Activated T-cell treated with anti-CD3 and anti-CD28 coated beads for 24 hours (primary cell): ENCODE data around the gene EXTL1.

Source experiments
- DNase-seq: peaks from one replicate; pipeline ENCODE4 v3.0.0-alpha.2; 2020; ENCODE audit warnings: low read depth

EXTL1 gene

DNA sequence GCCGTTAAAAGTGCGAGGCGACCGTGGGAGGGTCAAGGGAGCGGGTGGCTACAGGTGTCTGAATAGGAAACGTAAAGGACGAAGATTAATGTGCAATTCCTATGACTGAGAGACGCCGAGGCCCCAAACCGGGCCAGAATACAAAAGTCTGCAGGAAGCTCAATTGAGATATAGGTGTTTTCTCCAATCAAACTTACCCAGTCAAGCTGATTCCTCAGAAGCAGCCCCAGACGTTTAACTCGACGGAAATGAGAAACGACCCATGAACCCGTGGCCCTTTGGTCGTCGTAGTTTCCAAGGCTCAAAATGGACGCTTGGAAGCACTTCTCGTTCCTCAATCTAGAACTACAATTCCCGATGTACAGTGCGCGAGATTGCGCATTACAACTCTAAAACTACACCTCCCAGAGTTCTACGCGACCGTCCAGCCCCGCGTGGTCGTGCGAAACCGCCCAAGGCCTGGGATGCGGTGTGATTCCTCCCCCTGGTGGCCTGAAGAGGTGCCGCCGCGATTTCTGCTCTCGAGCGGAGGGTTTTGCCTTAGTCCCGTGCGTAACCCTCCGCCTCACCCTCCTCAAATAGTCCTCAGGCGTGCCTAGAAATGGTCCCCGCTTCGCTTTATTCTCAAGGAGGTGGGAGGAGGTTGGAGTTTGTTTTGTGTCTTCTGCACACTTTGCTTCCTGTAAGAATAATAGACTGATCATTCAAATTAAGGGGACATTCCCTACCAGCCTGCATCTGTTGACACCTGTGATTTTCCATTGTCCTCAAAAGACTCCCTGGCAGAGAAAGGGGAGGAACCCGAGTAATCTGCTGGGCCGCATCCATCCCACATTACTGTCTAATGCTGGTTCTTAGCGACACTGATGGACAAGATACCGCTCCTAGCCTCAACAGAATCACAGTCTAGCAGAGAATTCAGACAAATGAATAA, 23.5 kb upstream of the EXTL1 start, which contains the start of gene PAFAH2:
Gene PAFAH2 (minus strand): TSS at position 236 of the 934 bp plus-strand sequence. CDS start 7,247 bp downstream, outside the sequence.
- DNase-seq, result peak; percentile 95

DNA sequence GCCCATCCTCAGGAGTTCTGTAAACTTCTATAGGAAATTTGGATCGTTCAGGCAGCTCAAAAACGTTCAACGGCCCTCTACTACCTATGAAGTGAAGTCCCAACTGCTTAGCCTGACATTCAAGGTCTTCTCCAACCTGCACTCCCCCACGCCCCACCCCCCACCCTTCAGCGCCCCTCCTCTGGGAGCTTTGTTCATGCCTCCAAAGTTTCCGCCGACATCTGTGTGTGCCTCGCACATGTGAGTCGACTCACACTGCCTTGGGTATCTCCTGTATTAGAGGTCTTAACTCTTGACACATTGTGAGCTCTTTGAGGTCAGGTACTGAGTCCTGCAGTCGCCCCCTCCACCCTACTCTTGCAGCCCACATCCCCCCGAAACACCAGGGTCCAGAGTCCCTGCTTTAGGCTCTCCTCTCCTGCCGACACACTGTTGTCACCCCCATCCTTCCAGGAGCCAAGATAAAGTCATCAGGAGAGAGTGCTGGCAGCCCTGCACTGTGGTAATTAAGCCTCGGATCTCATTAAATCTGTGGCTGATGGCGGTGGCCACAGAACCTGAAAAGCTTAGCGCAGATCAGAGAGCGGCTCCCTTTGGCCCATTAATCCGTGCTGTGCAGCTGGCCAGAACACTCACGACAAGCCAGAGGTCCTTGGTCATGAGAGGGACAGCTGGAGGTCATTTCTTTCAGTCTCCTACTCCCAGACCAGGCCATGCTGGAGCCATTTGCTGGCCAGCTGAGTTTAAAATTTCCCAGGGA, 22.4 kb upstream of the EXTL1 start:
- no peak for DNase-seq

DNA sequence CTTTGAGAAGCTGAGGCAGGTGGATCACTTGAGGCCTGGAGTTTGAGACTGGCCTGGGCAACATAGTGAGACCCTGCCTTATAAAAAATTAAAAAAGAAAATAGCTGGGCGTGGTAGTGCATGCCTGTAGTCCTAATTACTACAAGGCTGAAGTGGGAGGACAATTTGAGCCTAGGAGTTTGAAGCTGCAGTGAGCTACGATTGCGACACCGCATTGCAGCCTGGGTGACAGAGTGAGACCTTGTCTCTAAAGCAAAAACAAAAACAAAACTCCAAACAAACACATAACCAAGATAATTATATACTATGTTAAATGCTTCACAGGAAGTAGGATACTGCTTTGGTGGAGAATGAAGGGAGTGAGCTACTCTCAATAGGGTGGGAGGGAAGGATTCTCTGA, 18.3 kb upstream of the EXTL1 start:
- no peak for DNase-seq

- DNase-seq, result no peak
Observed at GRCh38 chr1:26003756-26004155, 17.8 kb upstream of the EXTL1 start.

DNA sequence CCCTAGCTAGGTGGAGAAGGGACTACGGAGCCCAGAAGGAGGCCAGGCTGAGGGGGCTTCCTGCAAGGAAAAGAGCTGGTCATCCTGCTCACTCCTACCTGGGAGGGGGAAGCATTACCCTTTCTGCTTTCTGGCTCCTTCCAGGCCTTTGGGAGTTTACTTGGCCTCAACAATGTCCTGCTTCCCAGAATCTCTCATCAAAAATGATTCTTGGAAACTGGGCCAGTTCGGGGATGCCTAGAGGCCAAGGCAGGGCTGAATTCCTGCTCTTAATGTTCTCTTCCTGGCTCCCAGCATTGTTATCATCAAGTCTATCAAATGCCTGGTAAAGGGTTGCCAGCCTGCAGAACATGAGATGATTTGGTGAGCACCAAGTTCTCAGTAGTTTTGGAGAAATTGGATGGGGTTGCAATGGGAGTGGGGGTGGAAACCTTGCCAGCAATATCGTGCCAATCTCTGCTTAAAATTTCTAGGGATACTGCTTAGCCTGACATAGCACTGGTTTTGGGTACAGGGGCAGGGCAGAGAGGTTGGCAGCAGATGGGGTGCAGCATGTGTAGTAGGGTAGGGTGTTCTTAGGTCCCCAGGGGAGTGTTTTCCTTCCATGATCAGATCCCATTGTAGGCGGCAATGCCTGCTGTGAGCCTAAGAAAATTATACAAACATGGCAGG, 16.0 kb upstream of the EXTL1 start:
- DNase-seq, result no peak

DNA sequence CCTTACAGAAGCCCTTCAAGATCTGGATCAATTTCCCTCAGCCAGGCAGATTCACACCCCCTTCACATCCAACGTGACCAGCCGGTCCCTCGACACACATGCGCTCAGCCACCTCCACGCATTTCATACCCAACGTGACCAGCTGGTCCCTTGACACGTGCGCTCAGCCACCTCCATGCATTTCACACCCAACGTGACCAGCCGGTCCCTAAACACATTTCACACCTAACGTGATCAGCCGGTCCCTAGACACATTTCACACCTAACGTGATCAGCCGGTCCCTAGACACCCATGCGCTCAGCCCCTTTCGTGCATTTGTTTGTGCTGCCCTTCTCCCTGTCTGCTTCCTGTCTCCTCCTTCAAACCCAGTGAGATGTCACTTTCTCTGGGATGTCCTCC, 14.9 kb upstream of the EXTL1 start:
- DNase-seq, result no peak

DNA sequence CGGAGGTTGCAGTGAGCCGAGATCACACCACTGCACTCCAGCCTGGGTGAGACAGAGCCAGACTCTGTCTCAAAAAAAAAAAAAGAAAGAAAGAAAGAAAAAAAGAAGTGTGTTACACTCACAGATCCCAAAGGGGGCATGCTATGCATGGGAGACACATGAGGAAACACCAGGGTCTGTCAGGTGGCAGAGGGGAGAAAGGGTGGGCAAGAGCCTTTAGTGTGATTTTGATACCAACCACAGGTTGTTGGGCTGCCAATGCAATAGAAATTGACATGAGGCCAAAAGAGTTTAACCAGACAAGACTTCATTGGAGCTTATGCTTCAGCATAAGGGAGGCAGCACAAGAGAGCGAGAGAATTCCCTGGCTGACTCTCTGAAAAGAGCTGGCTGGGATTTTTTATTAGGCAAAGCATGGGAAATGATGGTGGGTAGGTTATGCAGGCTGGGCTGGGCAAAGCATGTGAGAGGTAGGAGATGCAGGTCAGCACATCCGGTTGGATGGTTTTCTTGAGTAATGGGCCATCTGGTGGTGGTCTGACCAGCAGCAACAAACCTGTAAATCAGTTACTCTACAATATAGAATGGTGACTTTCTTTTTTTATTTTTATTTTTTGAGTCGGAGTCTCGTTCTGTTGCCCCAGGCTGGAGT, 11.7 kb upstream of the EXTL1 start:
- DNase-seq, result no peak

GRCh38 chr1:26010825-26011224, 10.8 kb upstream of the EXTL1 start:
- DNase-seq, result no peak

DNA sequence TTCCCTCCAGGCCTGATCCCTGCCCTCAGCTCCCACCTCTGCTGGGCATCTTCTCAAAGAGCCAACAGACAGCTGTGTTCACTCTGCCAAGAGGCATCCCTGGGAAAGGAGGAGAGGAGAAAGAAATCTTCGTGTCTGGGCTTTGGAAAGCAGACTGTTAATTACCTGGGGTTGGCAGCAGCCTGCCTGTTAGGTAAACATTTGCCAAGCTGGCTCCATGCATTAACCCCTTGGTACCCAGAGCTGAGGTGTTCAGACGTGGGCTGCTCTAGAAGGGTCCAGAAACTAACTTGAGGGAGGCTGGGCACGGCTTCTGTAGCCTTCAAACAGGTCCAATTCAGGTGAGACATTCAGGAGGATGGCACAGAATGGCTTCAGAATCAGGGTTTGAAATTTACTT, 8.7 kb upstream of the EXTL1 start:
- DNase-seq, result no peak

DNA sequence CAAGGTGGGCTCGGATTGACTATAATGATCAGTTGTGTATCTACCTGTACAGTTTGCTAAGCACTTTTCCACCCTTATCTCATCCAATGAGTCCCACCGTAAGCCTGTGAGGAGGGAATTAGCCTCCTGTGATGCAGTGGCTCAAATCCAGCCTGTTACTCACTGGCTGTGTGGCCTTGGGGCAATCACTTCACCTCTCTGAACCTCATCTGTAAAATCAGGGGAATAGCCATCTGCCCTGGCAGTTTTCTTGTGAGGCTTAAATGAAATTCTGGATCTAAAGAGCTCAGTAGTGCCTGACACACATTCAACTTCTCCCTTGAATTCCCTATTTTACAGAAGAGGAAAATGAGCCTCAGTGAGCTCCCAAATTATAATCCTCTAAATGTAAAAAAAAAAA, 7.4 kb upstream of the EXTL1 start:
- DNase-seq, result no peak

GRCh38 chr1:26015358-26015757, 6.2 kb upstream of the EXTL1 start:
- no peak for DNase-seq

GRCh38 chr1:26016258-26016952, 5.2 kb upstream of the EXTL1 start:
- DNase-seq, result no peak

DNA sequence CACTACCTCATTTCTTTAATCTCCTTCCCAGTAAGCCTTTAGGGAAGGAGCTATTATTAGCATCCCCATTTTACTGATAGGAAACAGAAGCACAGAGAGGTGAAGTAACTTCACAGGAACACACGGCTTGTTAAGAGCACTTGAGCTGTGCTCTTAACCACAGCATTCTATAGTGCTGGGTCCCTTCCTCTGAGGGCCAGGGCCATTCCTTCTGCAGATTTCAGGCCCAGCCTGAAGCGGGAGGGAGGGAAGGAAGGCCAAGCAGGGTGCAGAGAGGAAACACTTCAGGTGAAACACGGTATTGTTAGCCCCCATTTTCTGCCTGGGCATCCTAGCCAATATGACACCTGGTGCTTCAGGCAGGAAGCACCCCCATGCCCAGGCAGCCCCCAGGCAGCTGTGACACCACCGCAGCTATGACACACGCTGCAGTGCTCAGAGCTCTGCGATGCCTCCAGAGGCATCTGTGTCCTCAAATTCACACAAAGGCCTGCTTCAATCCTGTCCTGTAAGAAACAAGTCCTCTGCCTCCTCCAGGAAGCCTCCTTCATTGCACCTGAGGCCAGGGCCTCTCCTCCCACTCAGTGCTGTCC, 4.5 kb upstream of the EXTL1 start:
- DNase-seq, result no peak

- DNase-seq, result no peak
Observed at GRCh38 chr1:26017606-26018005, 4.0 kb upstream of the EXTL1 start.

- no peak for DNase-seq
Observed at GRCh38 chr1:26019641-26020315, 1.8 kb upstream of the EXTL1 start.

DNA sequence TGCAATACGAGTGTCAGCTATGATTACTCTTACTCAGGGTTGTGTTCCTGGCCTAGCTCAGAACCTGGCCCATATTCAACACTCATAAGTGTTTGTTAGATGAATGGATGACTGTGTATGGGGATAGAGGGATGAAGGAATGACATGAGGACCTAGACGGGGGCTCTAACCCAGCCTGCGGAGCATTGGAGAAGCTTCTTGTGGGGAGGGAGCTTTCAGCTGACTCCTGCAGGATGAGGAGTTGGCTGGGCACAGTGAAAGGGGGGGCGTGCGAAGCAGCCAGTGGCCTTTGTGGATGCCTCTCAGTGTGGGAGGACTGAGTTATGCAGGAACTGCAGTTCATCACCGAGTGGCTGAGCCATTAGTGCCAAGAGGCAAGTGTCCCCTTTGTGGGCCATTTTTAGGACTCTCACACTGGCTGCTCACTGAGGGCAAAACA, 1.2 kb upstream of the EXTL1 start:
- DNase-seq, result no peak

DNA sequence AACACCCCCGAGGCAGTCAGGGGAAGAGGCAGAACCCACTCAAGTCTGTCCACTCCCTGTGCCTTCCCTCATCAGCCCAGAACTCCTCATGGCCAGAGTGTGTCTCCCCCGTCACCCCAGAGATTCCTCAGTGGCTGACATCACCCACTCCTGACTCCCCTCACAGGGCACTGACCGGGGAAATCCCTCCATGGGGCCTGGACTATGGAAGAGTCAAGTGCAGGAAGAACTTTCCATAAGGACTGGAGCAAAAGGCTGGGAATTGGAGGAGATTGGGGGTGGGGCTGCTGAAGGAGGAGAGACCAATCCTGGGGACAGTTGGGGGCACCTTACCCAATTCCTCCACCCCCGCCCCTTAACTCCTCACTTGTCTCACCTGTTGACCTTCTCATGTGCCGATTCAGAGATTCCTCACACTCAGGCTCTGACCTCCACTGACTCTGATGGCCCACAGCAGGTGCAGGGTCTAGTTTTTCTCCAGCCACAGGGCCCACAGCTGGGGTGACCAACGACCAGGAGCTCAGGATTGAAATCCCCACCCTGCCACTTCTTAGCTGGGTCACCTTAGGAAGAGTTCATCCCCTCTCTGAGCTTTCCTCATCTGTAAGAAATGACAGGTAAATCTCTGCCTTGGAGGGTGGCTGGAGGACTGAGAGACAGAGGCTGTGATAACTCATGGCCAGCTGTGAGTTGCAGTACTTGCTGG, 481 bp upstream of the EXTL1 start:
- no peak for DNase-seq

DNA sequence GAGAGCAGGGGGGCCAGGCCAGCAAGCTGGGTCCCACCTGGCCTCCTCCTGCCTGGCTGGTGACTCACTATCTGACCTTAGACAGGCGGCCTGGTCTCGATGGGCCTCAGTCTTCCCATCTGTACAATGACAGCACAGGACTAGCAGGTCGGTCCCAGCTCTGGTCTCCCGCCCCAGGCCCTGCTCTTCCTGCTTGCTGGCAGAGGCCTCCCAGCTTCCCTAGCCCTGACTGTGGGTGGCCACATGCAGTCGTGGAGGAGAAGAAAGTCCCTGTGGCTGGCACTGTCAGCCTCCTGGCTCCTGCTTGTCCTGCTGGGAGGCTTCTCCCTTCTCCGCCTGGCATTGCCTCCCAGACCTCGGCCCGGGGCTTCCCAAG, 817 bp downstream of the EXTL1 start:
- DNase-seq, result no peak

GRCh38 chr1:26023009-26023408, 1.4 kb downstream of the EXTL1 start:
- no peak for DNase-seq

- no peak for DNase-seq
Observed at GRCh38 chr1:26023826-26024225, 2.3 kb downstream of the EXTL1 start.
